ENCODE results near the gene CCNQ. TPM values are rescaled to one million over a fixed set of nuclear protein-coding genes. Genes with fewer than 3 reads are reported as not detected.

Gene CCNQ
- total RNA-seq, 1 experiment from 2014 or later = 74.2 TPM

GRCh38 chrX:153637121-153638040 is 38.4 kb upstream of the CCNQ start:
- no peak for DNase-seq (ENCODE audit: low spot score)

GRCh38 chrX:153636716-153637115 is 37.8 kb upstream of the CCNQ start:
- DNase-seq (ENCODE audit: low spot score) = no peak

- DNase-seq (ENCODE audit: low spot score) = peak; percentile 37
Measured at GRCh38 chrX:153635788-153636668, 37.1 kb upstream of the CCNQ start.

GRCh38 chrX:153635388-153635787 is 36.4 kb upstream of the CCNQ start:
- DNase-seq (ENCODE audit: low spot score) = no peak

GRCh38 chrX:153634832-153635231 is 35.9 kb upstream of the CCNQ start:
- no peak for DNase-seq (ENCODE audit: low spot score)

- DNase-seq (ENCODE audit: low spot score) = no peak
Measured at GRCh38 chrX:153634236-153634635, 35.3 kb upstream of the CCNQ start.

GRCh38 chrX:153633607-153634180 is 34.8 kb upstream of the CCNQ start:
- DNase-seq (ENCODE audit: low spot score) = no peak

GRCh38 chrX:153633048-153633447 is 34.1 kb upstream of the CCNQ start:
- DNase-seq (ENCODE audit: low spot score) = no peak

GRCh38 chrX:153632595-153632946 is 33.6 kb upstream of the CCNQ start:
- no peak for DNase-seq (ENCODE audit: low spot score)

GRCh38 chrX:153631907-153632594 is 33.1 kb upstream of the CCNQ start:
- no peak for DNase-seq (ENCODE audit: low spot score)

GRCh38 chrX:153631346-153631745 is 32.4 kb upstream of the CCNQ start:
- no peak for DNase-seq (ENCODE audit: low spot score)

- no peak for DNase-seq (ENCODE audit: low spot score)
Measured at GRCh38 chrX:153628665-153629064, 29.7 kb upstream of the CCNQ start.

- no peak for DNase-seq (ENCODE audit: low spot score)
Measured at GRCh38 chrX:153628129-153628528, 29.2 kb upstream of the CCNQ start.

GRCh38 chrX:153627675-153628111 is 28.8 kb upstream of the CCNQ start:
- DNase-seq (ENCODE audit: low spot score) = no peak

GRCh38 chrX:153626863-153627674 is 28.1 kb upstream of the CCNQ start:
- DNase-seq (ENCODE audit: low spot score) = no peak

GRCh38 chrX:153626025-153626633 is 27.2 kb upstream of the CCNQ start:
- no peak for DNase-seq (ENCODE audit: low spot score)

- DNase-seq (ENCODE audit: low spot score) = no peak
Measured at GRCh38 chrX:153625271-153626024, 26.5 kb upstream of the CCNQ start.

- DNase-seq (ENCODE audit: low spot score) = no peak
Measured at GRCh38 chrX:153624196-153625091, 25.5 kb upstream of the CCNQ start.

All from A172 (cell line).